CD4-positive, alpha-beta T cell treated with Interleukin-4 for 1 hour (primary cell): ENCODE results near the gene FEZ2.

Experiments
- DNase-seq, 2 donors: peaks; one replicate each; pipeline ENCODE4 v3.0.0-alpha.2; 2020 to 2022

The FEZ2 gene

GRCh38 chr2:36586672-36587071, 11.3 kb downstream of the FEZ2 start:
- no peak for DNase-seq

GRCh38 chr2:36584148-36584794, 13.7 kb downstream of the FEZ2 start:
- no peak for DNase-seq

- DNase-seq, result no peak
Observed at GRCh38 chr2:36582951-36583350, 15.0 kb downstream of the FEZ2 start.

GRCh38 chr2:36582538-36582937, 15.4 kb downstream of the FEZ2 start:
- DNase-seq, result no peak

GRCh38 chr2:36579297-36579664, 18.7 kb downstream of the FEZ2 start:
- DNase-seq, result no peak

GRCh38 chr2:36578343-36579296, 19.3 kb downstream of the FEZ2 start:
- no peak for DNase-seq

- no peak for DNase-seq
Observed at GRCh38 chr2:36577884-36578283, 20.1 kb downstream of the FEZ2 start.

GRCh38 chr2:36574560-36574959, 23.4 kb downstream of the FEZ2 start:
- DNase-seq, result no peak

- no peak for DNase-seq
Observed at GRCh38 chr2:36573165-36573564, 24.8 kb downstream of the FEZ2 start.

GRCh38 chr2:36572719-36573059, 25.3 kb downstream of the FEZ2 start:
- DNase-seq, result no peak

GRCh38 chr2:36572054-36572718, 25.8 kb downstream of the FEZ2 start:
- DNase-seq, result no peak

- no peak for DNase-seq
Observed at GRCh38 chr2:36570416-36570815, 27.6 kb downstream of the FEZ2 start.

- DNase-seq, result no peak
Observed at GRCh38 chr2:36569267-36569856, 28.6 kb downstream of the FEZ2 start.

- no peak for DNase-seq
Observed at GRCh38 chr2:36568516-36569246, 29.3 kb downstream of the FEZ2 start.

- DNase-seq, result no peak
Observed at GRCh38 chr2:36567711-36568408, 30.1 kb downstream of the FEZ2 start.

GRCh38 chr2:36566887-36567286, 31.1 kb downstream of the FEZ2 start:
- DNase-seq, result no peak

GRCh38 chr2:36565712-36566111, 32.3 kb downstream of the FEZ2 start:
- DNase-seq, result no peak

GRCh38 chr2:36564377-36564930, 33.5 kb downstream of the FEZ2 start:
- DNase-seq, result no peak

GRCh38 chr2:36562973-36563532, 34.9 kb downstream of the FEZ2 start:
- no peak for DNase-seq

- DNase-seq, result no peak
Observed at GRCh38 chr2:36562240-36562639, 35.7 kb downstream of the FEZ2 start.

GRCh38 chr2:36561237-36561944, 36.6 kb downstream of the FEZ2 start:
- DNase-seq, result peak in 1 of 2 donors; percentile 21
